ENCODE data around the gene GLP1R.

Gene GLP1R

GRCh38 chr6:39137245-39137644 lies 88.7 kb downstream of the GLP1R start:
- no peak for DNase-seq

All from midbrain (tissue), 1 donor.